ENCODE data around the gene GSG1L.

Gene GSG1L

GRCh38 chr16:27767971-27768591 lies 295.4 kb downstream of the GSG1L start:
- Histone ChIP-seq H4K91ac (ENCODE audit: low read length) (no peak overlapping the region), H2BK120ac (ENCODE audit: low read depth, low read length) (no peak overlapping the region), H3K14ac (ENCODE audit: low read length in 2 of 2) (no peak overlapping the region)

GRCh38 chr16:27767081-27767480 lies 296.4 kb downstream of the GSG1L start:
- Histone ChIP-seq H3K18ac (ENCODE audit: low read depth in 1 of 2, low read length in 2 of 2) (no peak overlapping the region), H3K4ac (ENCODE audit: low read depth in 1 of 2, low read length in 2 of 2) (no peak overlapping the region), H4K91ac (ENCODE audit: low read length) (no peak overlapping the region), H2AK5ac (ENCODE audit: low read length, severe bottlenecking) (peak overlapping the region; percentile 50), H2AFZ (ENCODE audit: low read depth, low read length) (no peak overlapping the region), H2BK12ac (ENCODE audit: low read length in 2 of 2) (no peak overlapping the region), H3K36me3 (ENCODE audit: control insufficient read depth in 1 of 2, insufficient read depth in 2 of 2, low read depth in 1 of 2, low read length in 2 of 2) (peaks cover 38 to 76% of the 10 kb centered on the region in 2 experiments), H4K8ac (ENCODE audit: low read length) (no peak overlapping the region), H3K9me3 (ENCODE audit: control insufficient read depth, low read length) (peaks cover 12% of the 10 kb centered on the region), H3K4me2 (ENCODE audit: low read length, poor library complexity, severe bottlenecking) (no peak overlapping the region), H2BK15ac (ENCODE audit: low read depth, poor library complexity, severe bottlenecking) (no peak overlapping the region), H3K79me1 (replicated peaks; ENCODE audit: low read length, poor library complexity, severe bottlenecking) (no peaks in the 10 kb centered on the region), H3K9ac (ENCODE audit: low read length) (no peak overlapping the region), H3K27me3 (ENCODE audit: control insufficient read depth in 1 of 2, insufficient read depth in 1 of 2, low read length in 2 of 2) (no peaks in the 10 kb centered on the region), H3K4me3 (ENCODE audit: insufficient read depth in 1 of 2, low read depth in 1 of 2, low read length in 2 of 2) (no peak overlapping the region), H2BK5ac (ENCODE audit: low read depth, low read length, poor library complexity, severe bottlenecking) (no peak overlapping the region), H3K4me1 (ENCODE audit: control insufficient read depth, insufficient read depth, low read depth, low read length) (peaks cover 45% of the 10 kb centered on the region), H3K27ac (ENCODE audit: low read length, poor library complexity, severe bottlenecking) (no peak overlapping the region), H3K14ac (ENCODE audit: low read length in 2 of 2) (no peak overlapping the region), H3K23ac (ENCODE audit: low read length in 2 of 2) (no peak overlapping the region), H2BK120ac (ENCODE audit: low read depth, low read length) (no peak overlapping the region)
- 100% methylated on average over 6 of the region's 7 CpGs for WGBS
- DNase-seq, result no peak

More at GRCh38 chr16:27767971-27768591, 295.4 kb downstream of the GSG1L start:
- H3K27ac ChIP-seq (ENCODE audit: low read length, poor library complexity, severe bottlenecking), result no peak overlapping the region
- peaks cover 12% of the 10 kb centered on the region for H3K9me3 ChIP-seq (ENCODE audit: control insufficient read depth, low read length)
- H3K79me1 ChIP-seq (replicated peaks; ENCODE audit: low read length, poor library complexity, severe bottlenecking), result no peaks in the 10 kb centered on the region
- no peak overlapping the region for H3K4me3 ChIP-seq (ENCODE audit: insufficient read depth in 1 of 2, low read depth in 1 of 2, low read length in 2 of 2)
- 92% methylated on average over 5 of the region's 5 CpGs for WGBS
- H2AK5ac ChIP-seq (ENCODE audit: low read length, severe bottlenecking), result peak overlapping the region; percentile 98
- no peak overlapping the region for H3K4ac ChIP-seq (ENCODE audit: low read depth in 1 of 2, low read length in 2 of 2)
- H3K27me3 ChIP-seq (ENCODE audit: control insufficient read depth in 1 of 2, insufficient read depth in 1 of 2, low read length in 2 of 2), result no peaks in the 10 kb centered on the region
- H3K18ac ChIP-seq (ENCODE audit: low read depth in 1 of 2, low read length in 2 of 2), result no peak overlapping the region
- H2BK15ac ChIP-seq (ENCODE audit: low read depth, poor library complexity, severe bottlenecking), result no peak overlapping the region
- no peak overlapping the region for H2BK5ac ChIP-seq (ENCODE audit: low read depth, low read length, poor library complexity, severe bottlenecking)
- H2AFZ ChIP-seq (ENCODE audit: low read depth, low read length), result no peak overlapping the region
- DNase-seq, result no peak
- no peak overlapping the region for H2BK12ac ChIP-seq (ENCODE audit: low read length in 2 of 2)
- H3K4me1 ChIP-seq (ENCODE audit: control insufficient read depth, insufficient read depth, low read depth, low read length), result peaks cover 44% of the 10 kb centered on the region
- H3K9ac ChIP-seq (ENCODE audit: low read length), result no peak overlapping the region
- no peak overlapping the region for H4K8ac ChIP-seq (ENCODE audit: low read length)
- no peak overlapping the region for H3K23ac ChIP-seq (ENCODE audit: low read length in 2 of 2)
- H3K36me3 ChIP-seq (ENCODE audit: control insufficient read depth in 1 of 2, insufficient read depth in 2 of 2, low read depth in 1 of 2, low read length in 2 of 2), result peaks cover 47 to 76% of the 10 kb centered on the region in 2 experiments
- no peak overlapping the region for H3K4me2 ChIP-seq (ENCODE audit: low read length, poor library complexity, severe bottlenecking)

DNA sequence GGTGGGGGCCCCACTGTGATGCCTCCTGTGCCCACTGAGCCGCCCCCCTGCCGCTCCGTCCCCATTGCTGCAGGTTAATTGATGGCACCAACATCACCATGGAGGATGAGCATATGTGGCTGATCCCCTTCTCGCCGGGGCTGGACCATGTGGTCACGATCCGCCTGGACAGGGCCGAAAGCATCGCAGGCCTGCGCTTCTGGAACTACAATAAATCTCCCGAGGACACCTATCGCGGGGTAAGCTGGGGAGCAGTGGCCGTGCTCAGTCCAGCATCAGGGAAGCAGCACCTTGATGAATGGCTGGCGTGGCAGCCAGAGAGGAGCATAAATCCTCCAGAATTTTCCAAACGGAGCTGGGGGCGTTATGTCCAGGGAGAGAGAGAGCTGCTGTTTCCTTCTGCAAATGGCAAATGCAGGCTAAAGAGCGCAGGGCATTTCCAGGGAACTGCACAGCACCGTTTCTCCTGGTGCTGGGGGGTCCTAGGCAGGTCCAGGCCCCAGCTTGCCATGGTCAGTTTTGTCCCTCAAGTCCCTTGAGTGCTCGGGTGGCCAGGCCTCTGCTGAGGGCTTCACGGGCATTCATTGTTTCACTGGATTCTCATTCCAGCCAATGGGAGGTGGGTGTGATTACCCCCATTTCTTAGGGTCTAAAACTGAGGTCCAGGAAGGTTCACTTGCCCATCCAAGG lies 297.1 kb downstream of the GSG1L start:
- H3K4me2 ChIP-seq (ENCODE audit: low read length, poor library complexity, severe bottlenecking), result no peak overlapping the region
- H3K27me3 ChIP-seq (ENCODE audit: control insufficient read depth in 1 of 2, insufficient read depth in 1 of 2, low read length in 2 of 2), result no peaks in the 10 kb centered on the region
- H2BK12ac ChIP-seq (ENCODE audit: low read length in 2 of 2), result no peak overlapping the region
- peaks cover 12% of the 10 kb centered on the region for H3K9me3 ChIP-seq (ENCODE audit: control insufficient read depth, low read length)
- H4K91ac ChIP-seq (ENCODE audit: low read length), result no peak overlapping the region
- H3K18ac ChIP-seq (ENCODE audit: low read depth in 1 of 2, low read length in 2 of 2), result no peak overlapping the region
- no peaks in the 10 kb centered on the region for H3K79me1 ChIP-seq (replicated peaks; ENCODE audit: low read length, poor library complexity, severe bottlenecking)
- H3K9ac ChIP-seq (ENCODE audit: low read length), result no peak overlapping the region
- H4K8ac ChIP-seq (ENCODE audit: low read length), result no peak overlapping the region
- no peak overlapping the region for H3K23ac ChIP-seq (ENCODE audit: low read length in 2 of 2)
- H2AK5ac ChIP-seq (ENCODE audit: low read length, severe bottlenecking), result peak overlapping the region; percentile 91
- H2BK15ac ChIP-seq (ENCODE audit: low read depth, poor library complexity, severe bottlenecking), result no peak overlapping the region
- H3K4me1 ChIP-seq (ENCODE audit: control insufficient read depth, insufficient read depth, low read depth, low read length), result peaks cover 44% of the 10 kb centered on the region
- no peak overlapping the region for H2BK120ac ChIP-seq (ENCODE audit: low read depth, low read length)
- H3K4ac ChIP-seq (ENCODE audit: low read depth in 1 of 2, low read length in 2 of 2), result no peak overlapping the region
- no peak overlapping the region for H2AFZ ChIP-seq (ENCODE audit: low read depth, low read length)
- H3K14ac ChIP-seq (ENCODE audit: low read length in 2 of 2), result no peak overlapping the region
- no peak overlapping the region for H3K27ac ChIP-seq (ENCODE audit: low read length, poor library complexity, severe bottlenecking)
- H3K4me3 ChIP-seq (ENCODE audit: insufficient read depth in 1 of 2, low read depth in 1 of 2, low read length in 2 of 2), result no peak overlapping the region
- peaks cover 31 to 76% of the 10 kb centered on the region in 2 experiments for H3K36me3 ChIP-seq (ENCODE audit: control insufficient read depth in 1 of 2, insufficient read depth in 2 of 2, low read depth in 1 of 2, low read length in 2 of 2)
- H2BK5ac ChIP-seq (ENCODE audit: low read depth, low read length, poor library complexity, severe bottlenecking), result no peak overlapping the region
- no peak for DNase-seq
- 94% methylated on average over 21 of the region's 21 CpGs for WGBS

- Histone ChIP-seq H2BK120ac (ENCODE audit: low read depth, low read length) (no peak overlapping the region), H3K27me3 (ENCODE audit: control insufficient read depth in 1 of 2, insufficient read depth in 1 of 2, low read length in 2 of 2) (no peaks in the 10 kb centered on the region), H3K14ac (ENCODE audit: low read length in 2 of 2) (no peak overlapping the region), H4K91ac (ENCODE audit: low read length) (no peak overlapping the region), H3K4me3 (ENCODE audit: insufficient read depth in 1 of 2, low read depth in 1 of 2, low read length in 2 of 2) (no peak overlapping the region), H3K18ac (ENCODE audit: low read depth in 1 of 2, low read length in 2 of 2) (no peak overlapping the region), H2BK15ac (ENCODE audit: low read depth, poor library complexity, severe bottlenecking) (no peak overlapping the region), H3K23ac (ENCODE audit: low read length in 2 of 2) (no peak overlapping the region), H3K4me1 (ENCODE audit: control insufficient read depth, insufficient read depth, low read depth, low read length) (peaks cover 40% of the 10 kb centered on the region), H3K9me3 (ENCODE audit: control insufficient read depth, low read length) (peaks cover 12% of the 10 kb centered on the region), H3K4ac (ENCODE audit: low read depth in 1 of 2, low read length in 2 of 2) (no peak overlapping the region), H2AFZ (ENCODE audit: low read depth, low read length) (no peak overlapping the region), H2BK12ac (ENCODE audit: low read length in 2 of 2) (no peak overlapping the region), H3K79me1 (replicated peaks; ENCODE audit: low read length, poor library complexity, severe bottlenecking) (no peaks in the 10 kb centered on the region), H3K4me2 (ENCODE audit: low read length, poor library complexity, severe bottlenecking) (no peak overlapping the region), H2BK5ac (ENCODE audit: low read depth, low read length, poor library complexity, severe bottlenecking) (no peak overlapping the region), H2AK5ac (ENCODE audit: low read length, severe bottlenecking) (peak overlapping the region; percentile 42), H3K9ac (ENCODE audit: low read length) (no peak overlapping the region), H3K27ac (ENCODE audit: low read length, poor library complexity, severe bottlenecking) (no peak overlapping the region), H3K36me3 (ENCODE audit: control insufficient read depth in 1 of 2, insufficient read depth in 2 of 2, low read depth in 1 of 2, low read length in 2 of 2) (peaks cover 26 to 63% of the 10 kb centered on the region in 2 experiments), H4K8ac (ENCODE audit: low read length) (no peak overlapping the region)
- DNase-seq, result no peak
- 92% methylated on average over 7 of the region's 8 CpGs for WGBS
Measured at GRCh38 chr16:27764869-27765675, 298.4 kb downstream of the GSG1L start.
